ENCODE results near the gene CDH3.

Gene CDH3

DNA sequence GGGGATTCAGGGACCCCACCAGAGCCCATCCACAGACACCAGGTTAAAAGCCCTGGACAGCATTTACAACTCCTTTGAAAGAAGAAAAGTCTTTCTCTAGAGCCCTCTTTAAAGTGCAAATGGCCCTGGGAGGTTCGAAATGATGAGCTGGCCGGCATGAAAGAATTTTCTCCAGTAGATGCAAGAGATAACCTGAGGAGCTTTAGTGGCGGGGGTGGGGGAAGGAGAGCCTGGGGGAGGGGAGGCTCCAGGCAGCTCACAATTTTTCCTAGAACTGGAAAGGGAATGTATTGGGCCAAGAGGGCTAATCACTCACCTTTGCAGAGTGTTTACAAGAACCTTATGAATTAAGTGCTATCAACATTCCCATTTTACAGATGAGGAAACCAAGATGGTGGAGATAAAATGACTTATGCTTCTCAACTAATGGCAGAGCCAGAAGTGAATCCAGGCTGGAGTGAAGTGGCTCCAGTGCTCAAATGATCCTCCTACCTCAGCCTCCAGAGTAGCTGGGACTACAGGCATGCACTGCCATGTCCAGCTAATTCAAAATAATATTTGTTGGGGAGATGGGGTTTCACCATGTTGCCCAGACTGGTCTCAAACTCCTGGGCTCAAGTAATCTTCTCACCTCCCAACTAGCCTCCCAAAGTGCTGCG lies 87.8 kb downstream of the CDH3 start:
- no peak for TF ChIP-seq CTCF (IDR thresholded peaks at IDR 0.05; ENCODE audit: low read depth, low read length, missing control alignments)
- DNase-seq (ENCODE audit: low read depth) = no peak
- H3K4me3 ChIP-seq (ENCODE audit: low read depth, low read length) = no peak overlapping the region

- DNase-seq (ENCODE audit: low read depth) = no peak
- no peak overlapping the region for H3K4me3 ChIP-seq (ENCODE audit: low read depth, low read length)
- TF ChIP-seq CTCF (IDR thresholded peaks at IDR 0.05; ENCODE audit: low read depth, low read length, missing control alignments) = no peak
These were observed 88.5 kb downstream of the CDH3 start for GRCh38 chr16:68733570-68733969.

DNA sequence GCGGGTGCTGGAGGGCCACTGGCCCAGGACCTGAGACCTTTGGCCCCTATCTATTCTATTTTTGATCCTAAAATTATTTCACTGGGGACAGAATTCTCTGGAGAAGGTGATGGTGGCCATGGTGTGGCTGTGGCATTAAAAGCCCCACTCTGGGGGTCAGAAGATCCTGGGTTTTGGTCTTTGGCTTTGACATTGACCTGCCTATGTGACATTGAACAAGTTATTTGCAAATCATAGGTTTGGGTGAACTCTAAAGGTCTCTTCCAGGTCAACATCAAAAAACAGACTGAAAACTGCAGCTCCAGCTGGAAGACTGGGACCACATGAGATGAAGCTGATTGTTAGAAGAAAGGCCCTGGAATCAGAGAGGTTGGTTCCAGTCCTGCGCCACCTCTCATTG lies 89.7 kb downstream of the CDH3 start:
- DNase-seq (ENCODE audit: low read depth) = no peak
- no peak overlapping the region for H3K4me3 ChIP-seq (ENCODE audit: low read depth, low read length)
- TF ChIP-seq CTCF (IDR thresholded peaks at IDR 0.05; ENCODE audit: low read depth, low read length, missing control alignments) = no peak

DNA sequence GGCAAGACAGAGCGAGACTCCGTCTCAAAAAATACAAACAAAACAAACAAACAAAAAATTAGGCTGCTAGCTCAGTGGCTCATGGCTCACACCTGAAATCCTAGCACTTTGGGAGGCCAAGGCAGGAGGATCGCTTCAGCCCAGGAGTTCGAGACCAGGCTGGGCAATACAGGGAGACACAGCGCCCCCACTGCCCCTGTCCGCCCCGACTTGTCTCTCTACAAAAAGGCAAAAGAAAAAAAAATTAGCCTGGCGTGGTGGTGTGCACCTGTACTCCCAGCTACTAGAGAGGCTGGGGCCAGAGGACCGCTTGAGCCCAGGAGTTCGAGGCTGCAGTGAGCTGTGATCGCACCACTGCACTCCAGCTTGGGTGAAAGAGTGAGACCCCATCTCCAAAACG lies 91.5 kb downstream of the CDH3 start:
- no peak for DNase-seq (ENCODE audit: low read depth)
- H3K4me3 ChIP-seq (ENCODE audit: low read depth, low read length) = no peak overlapping the region
- no peak for TF ChIP-seq CTCF (IDR thresholded peaks at IDR 0.05; ENCODE audit: low read depth, low read length, missing control alignments)

DNA sequence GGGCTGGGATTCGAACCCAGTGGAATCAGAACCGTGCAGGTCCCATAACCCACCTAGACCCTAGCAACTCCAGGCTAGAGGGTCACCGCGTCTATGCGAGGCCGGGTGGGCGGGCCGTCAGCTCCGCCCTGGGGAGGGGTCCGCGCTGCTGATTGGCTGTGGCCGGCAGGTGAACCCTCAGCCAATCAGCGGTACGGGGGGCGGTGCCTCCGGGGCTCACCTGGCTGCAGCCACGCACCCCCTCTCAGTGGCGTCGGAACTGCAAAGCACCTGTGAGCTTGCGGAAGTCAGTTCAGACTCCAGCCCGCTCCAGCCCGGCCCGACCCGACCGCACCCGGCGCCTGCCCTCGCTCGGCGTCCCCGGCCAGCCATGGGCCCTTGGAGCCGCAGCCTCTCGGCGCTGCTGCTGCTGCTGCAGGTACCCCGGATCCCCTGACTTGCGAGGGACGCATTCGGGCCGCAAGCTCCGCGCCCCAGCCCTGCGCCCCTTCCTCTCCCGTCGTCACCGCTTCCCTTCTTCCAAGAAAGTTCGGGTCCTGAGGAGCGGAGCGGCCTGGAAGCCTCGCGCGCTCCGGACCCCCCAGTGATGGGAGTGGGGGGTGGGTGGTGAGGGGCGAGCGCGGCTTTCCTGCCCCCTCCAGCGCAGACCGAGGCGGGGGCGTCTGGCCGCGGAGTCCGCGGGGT lies 92.1 kb downstream of the CDH3 start, which contains the start of gene CDH1:
TSS of gene CDH1 (plus strand) at position 247 of the 684 bp plus-strand sequence. CDS start at position 371, 124 bp downstream.
- H3K4me3 ChIP-seq (ENCODE audit: low read depth, low read length) = no peak within 1 kb of the TSS
- DNase-seq (ENCODE audit: low read depth) = no peak
- no peak for TF ChIP-seq CTCF (IDR thresholded peaks at IDR 0.05; ENCODE audit: low read depth, low read length, missing control alignments)

DNA sequence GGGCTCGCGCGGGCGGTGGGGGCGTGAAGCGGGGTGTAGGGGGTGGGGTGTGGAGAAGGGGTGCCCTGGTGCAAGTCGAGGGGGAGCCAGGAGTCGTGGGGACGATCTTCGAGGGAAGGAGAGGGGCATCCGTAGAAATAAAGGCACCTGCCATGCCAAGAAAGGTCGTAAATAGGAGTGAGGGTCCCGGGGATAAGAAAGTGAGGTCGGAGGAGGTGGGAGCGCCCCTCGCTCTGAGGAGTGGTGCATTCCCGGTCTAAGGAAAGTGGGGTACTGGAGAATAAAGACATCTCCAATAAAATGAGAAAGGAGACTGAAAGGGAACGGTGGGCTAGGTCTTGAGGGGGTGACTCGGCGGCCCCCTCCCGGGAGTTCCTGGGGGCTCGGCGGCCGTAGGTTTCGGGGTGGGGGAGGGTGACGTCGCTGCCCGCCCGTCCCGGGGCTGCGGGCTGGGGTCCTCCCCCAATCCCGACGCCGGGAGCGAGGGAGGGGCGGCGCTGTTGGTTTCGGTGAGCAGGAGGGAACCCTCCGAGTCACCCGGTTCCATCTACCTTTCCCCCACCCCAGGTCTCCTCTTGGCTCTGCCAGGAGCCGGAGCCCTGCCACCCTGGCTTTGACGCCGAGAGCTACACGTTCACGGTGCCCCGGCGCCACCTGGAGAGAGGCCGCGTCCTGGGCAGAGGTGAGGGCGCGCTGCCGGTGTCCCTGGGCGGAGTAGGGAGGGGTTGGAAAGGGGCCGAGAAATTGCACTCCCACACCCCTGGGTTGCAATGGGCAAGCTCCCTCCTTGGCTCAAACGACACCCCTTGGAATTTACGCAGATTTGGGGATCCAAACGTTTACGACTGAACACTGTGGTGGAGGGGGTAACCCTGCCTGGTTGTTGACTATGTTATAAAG lies 92.9 kb downstream of the CDH3 start:
- no peak for TF ChIP-seq CTCF (IDR thresholded peaks at IDR 0.05; ENCODE audit: low read depth, low read length, missing control alignments)
- DNase-seq (ENCODE audit: low read depth) = no peak

More for the DNA sequence above, 92.9 kb downstream of the CDH3 start:
- H3K4me3 ChIP-seq (ENCODE audit: low read depth, low read length) = no peak overlapping the region

Data from GM12864 (cell line).